ENCODE results near the gene TRAF3IP1.
"Not testable (repeated sequence)": the region's sequence is repeated elsewhere in the genome, so short reads cannot be mapped to it uniquely, and the experiment has no call there.

The TRAF3IP1 gene

DNA sequence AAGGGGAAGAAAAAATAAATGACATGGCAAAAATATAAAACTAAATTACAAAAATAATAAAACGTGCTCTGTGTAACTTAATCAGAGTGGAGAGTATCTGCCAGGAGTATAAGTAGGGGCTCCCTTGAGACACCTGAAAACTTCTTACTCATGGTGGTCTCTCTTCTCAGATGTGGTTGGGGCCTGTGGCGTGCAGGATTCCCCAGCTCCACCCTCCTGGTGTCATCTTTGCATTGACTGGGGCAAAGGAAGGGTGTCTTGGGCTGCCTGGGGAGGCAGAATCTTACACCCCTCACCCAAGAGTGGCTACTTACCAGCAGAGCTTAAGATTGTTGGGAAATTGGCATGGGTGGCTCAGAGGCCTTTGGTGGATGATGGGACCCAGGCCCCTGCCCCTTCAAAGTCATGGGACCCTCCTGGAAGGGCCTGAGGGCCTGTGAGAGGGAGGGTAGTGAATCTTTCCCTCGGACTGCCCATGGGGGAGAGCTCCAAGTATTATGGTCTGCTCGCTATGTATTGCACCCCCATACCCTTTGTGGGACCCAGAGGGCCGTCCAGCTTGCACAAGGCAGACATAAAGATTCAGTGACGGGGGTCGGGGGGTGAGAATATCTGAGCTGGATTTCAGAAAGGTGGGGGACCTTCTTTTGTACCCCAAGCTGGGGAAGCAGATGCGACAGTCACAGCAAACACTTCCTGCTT lies 6.9 kb upstream of the TRAF3IP1 start:
- DNase-seq, result no peak

GRCh38 chr2:238313991-238314350 lies 6.3 kb upstream of the TRAF3IP1 start:
- DNase-seq, result no peak

GRCh38 chr2:238314576-238314975 lies 5.7 kb upstream of the TRAF3IP1 start:
- no peak for DNase-seq

DNA sequence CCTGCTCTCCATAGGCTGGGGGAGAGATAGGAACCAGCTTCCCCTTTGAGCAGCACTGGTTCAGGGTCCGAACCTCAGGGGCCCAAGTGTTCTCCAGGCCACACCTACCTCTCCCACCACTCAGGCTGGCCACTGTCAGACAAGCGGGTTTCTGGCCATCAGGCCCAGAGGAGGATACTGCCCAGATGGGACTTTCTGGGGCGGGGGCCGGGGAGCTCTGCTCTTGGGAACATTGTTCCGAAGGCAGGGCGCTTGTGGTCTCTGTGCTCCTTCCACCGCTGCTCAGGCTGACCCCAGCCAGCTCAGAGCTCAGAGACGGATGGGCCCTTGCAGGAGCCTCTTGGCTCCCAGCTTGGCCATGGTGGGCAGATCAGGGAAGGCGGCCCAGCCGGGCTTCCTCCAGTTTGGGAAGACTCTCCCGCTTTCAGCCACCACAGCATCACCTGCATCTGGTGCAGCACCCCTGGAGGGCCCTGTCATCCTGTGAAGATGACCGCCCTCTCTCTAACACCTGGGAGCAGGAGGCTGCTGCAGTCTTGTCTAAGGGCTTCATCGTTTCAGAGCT lies 5.2 kb upstream of the TRAF3IP1 start:
- no peak for DNase-seq

GRCh38 chr2:238320648-238321281 lies 447 bp downstream of the TRAF3IP1 start:
- peak; percentile 28 for DNase-seq

- DNase-seq, result no peak
Observed at GRCh38 chr2:238321467-238321866, 1.1 kb downstream of the TRAF3IP1 start.

DNA sequence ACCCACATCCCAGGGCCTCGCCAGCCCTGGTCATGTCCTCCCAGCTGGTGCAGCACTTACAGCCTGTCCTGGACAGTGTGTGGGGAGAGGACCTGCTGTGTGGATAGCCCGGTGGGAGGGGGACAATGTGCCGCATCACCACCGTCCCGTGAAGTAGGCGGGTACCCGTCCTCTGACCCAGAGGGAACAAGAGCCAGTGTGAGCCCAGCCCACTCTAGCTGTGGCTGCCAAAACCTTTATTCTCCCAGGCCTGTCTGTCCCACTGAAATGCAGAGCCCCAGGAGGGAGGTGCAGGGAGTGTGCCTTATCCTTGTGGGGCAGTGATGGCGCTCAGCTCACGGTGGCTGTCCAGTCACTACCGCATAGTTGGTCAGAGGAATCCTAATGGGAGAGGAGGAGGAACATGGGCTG lies 1.7 kb downstream of the TRAF3IP1 start:
- DNase-seq, result no peak

- not testable (repeated sequence) for DNase-seq
Observed at GRCh38 chr2:238324248-238324647, 3.9 kb downstream of the TRAF3IP1 start.

DNA sequence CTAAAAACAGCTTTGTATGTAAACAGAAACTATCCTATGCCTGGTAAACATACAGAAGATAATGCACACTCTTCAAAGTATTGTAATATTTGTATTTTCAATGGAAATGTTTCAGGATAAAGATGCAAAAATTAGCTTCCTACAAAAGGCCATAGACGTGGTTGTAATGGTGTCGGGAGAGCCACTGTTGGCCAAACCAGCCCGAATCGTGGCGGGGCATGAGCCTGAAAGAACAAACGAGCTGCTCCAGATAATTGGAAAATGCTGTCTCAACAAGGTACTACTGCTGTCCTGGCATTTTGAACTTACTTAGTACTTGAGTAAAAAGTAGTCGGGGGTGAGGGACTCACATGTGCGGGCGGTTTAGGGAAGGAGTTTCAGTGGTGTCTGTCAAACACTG lies 5.4 kb downstream of the TRAF3IP1 start:
- DNase-seq, result no peak

DNA sequence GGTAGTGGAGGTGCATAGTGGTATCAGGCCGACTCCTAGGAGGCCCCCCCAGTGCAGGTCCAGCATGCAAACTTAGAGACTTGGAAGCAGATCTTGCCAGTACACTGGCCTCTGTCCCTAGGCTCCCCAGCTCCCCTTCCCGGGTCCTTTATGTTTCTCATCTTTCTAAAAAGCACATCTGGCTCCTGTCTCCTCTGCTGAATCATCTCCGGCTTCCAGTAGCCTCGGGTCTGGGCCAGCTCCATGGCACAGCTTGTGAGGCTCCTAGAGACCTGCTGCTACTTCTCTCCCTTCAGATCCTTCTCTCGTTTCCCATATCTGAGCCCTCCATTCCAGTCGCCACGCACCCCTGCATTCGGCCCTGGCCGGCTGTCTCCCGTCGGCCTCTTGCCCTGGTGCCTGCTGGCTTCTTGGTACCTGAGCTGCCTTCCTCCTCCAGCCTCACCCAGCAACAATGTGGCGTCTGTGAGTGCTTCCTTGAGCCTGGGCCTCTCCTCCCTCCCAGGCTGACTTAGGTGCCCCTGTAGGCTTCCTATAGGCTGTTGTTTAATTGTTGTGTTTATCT lies 6.6 kb downstream of the TRAF3IP1 start:
- DNase-seq, result no peak

GRCh38 chr2:238327751-238328150 lies 7.4 kb downstream of the TRAF3IP1 start:
- no peak for DNase-seq

DNA sequence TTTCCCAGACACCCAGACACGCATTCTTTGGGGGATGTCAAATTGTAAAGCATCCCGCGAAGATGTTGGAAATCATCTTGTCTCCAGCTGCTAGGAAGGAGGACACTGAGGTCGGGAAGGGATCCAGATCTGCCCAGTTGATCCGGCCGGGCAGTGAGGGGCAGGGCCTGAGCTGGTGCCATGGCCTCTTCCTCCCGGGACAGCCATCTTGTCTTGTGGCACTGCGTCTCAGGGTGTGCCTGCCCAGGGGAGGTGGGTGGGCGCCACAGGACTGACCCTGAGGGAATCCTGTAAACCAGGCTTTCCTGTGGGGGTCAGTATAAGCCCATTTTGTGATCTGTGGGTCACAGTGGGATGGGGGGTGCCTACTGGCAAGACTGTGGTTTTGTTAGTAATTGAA lies 10.1 kb downstream of the TRAF3IP1 start:
- no peak for DNase-seq

- DNase-seq, result no peak
Observed at GRCh38 chr2:238331916-238332315, 11.6 kb downstream of the TRAF3IP1 start.

DNA sequence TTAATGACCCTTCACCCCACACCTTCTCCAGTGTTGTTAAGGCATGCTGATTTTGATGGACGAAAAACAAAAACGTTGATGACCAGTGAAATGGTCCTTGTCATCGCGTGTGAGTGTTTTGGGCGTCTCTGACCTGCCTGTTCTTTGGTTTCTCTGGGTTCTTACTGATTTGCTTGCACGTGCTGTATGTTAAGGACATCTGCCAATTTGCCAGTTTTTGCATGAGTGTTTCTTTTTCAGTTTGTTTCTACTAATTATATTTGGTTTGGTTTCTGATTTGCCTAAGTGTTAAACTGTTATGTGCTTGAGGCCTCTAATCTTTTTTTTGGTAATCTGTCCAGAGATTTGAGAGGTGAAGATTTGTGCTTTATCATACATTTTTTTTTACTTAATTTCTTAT lies 14.6 kb downstream of the TRAF3IP1 start:
- DNase-seq, result no peak

DNA sequence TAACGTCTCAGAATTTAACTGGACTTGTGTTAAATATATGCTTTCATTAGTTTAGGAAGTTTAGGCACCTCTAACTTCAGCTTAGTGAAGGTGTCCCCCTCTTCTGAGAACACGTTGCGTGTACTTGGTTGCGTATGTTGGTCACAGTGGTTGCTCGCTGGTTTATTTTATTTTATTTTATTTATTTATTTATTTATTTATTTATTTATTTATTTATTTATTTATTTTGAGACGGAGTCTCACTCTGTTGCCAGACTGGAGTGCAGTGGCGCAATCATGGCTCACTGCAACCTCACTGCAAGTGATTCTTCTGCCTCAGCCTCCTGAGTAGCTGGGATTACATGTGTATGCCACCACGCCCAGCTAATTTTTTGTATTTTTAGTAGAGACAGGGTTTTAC lies 15.3 kb downstream of the TRAF3IP1 start:
- DNase-seq, result not testable (repeated sequence)

DNA sequence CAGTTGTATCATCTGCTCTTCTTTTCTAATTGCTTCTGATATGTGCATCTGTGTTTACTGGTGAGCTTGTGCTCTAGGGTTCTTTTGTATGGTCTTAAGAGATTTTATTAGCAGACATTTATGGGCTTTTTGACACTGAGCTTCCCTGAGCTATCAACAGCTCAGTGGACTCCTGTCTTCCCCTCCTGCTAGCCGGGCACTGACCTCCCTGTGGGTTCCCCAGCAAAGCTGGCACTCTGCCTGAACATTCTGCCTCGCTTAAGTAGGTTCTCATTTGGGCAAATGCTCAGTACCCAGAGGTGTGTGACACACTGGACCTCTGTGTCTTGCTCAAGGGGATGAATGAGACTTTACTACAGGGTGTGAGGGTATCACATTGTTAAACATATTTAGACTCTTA lies 15.8 kb downstream of the TRAF3IP1 start:
- no peak for DNase-seq

- DNase-seq, result no peak
Observed at GRCh38 chr2:238336793-238337444, 16.6 kb downstream of the TRAF3IP1 start.

- no peak for DNase-seq
Observed at GRCh38 chr2:238337846-238338245, 17.5 kb downstream of the TRAF3IP1 start.

GRCh38 chr2:238338710-238339394 lies 18.5 kb downstream of the TRAF3IP1 start:
- no peak for DNase-seq

DNA sequence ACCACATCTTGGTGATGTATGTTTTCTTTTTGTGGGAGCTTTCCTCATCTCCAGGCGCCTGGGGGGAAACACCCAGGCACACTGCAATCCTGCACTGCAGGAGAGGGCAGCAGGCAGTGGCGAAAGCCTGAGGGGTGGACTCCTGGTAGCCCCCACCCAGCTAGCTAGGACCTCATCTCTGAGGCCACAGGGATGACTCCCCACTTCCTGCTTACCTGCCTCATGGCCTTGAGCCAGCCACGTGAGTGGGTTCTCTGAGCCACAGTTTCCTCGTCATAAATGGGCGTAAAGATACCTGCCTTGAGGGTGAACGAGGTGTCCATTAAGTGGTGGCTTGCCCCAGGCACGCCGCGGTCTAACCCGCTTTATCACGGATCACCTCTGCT lies 19.1 kb downstream of the TRAF3IP1 start:
- DNase-seq, result no peak

- DNase-seq, result no peak
Observed at GRCh38 chr2:238339814-238340213, 19.5 kb downstream of the TRAF3IP1 start.

GRCh38 chr2:238341536-238341935 lies 21.2 kb downstream of the TRAF3IP1 start:
- no peak for DNase-seq

GRCh38 chr2:238344035-238344434 lies 23.7 kb downstream of the TRAF3IP1 start:
- DNase-seq, result no peak
